ENCODE data around the gene HNMT.
"Not testable (repeated sequence)": the region's sequence is repeated elsewhere in the genome, so short reads cannot be mapped to it uniquely, and the experiment has no call there.

HNMT gene

DNA sequence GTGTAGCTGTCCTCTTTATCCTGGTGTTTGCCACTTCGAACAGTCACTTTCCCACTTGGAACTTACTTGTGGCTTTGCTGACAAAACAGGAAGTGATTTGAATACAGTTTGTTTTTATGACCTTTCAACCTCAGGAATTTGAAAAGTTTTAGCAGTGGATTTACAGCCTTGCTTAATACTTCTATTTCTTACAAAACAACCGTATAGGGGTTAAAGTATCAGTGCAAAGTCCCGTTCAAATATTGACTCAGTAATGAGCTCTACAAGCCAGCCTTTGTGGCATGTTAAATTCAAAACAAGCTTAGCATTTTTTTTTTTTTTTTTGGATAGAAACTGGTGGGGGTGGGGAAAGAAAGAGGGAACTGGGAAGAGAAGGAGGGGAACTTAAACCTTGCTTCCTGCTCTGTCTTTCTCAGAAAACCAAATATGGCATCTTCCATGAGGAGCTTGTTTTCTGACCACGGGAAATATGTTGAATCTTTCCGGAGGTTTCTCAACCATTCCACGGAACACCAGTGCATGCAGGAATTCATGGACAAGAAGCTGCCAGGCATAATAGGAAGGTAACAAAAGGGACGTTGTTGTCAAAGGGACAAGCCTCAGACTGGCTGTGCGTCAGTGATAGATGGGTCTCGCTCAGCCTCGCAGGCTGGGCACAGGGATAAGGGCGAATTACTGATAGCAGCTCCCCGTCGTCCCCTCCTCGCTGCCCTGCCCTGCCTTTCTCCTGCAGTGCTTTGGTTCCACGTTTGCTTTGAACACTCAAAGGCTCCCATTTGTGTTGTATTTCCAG lies at the start of gene HNMT:
HNMT (plus strand) TSS at position 408 of the 793 bp plus-strand sequence; CDS start at position 427, 19 bp downstream.
- no peak for DNase-seq

DNA sequence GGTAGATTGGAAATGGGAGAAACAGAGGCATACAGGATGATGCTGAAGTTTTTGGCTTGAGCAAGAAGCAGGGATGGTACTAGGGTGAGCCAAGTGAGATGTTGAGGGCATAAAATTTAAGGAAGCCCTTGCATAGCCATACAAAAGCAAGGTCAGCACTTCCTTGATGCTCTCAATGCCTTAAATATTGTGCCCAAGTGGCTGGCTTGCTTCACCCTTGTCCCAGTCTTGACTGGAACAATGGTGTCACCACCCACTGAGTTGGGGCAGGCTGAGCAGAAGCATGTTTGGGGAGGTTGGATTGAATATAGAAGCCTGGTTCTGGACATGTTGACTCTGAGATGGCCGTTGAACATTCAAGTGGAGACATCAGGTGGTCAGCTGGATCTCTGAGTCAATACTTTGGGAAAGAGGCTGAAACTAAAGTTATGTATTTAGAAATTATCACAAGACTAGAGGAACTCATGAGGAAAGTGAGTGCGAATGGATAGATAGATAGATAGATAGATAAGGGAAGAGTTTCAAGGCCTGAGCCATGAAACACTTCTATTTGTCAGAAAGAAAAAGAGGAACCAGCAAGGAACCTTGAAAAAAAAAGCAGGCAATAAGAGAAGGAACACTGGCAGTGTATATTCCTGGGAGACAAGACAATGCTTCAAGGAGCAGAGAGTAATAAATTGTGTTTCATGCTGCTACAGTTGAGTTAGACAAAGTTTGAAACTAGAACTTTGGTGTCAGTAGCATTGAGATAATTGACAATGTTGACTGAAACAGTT lies 43.0 kb upstream of the HNMT start:
- no peak for DNase-seq

DNA sequence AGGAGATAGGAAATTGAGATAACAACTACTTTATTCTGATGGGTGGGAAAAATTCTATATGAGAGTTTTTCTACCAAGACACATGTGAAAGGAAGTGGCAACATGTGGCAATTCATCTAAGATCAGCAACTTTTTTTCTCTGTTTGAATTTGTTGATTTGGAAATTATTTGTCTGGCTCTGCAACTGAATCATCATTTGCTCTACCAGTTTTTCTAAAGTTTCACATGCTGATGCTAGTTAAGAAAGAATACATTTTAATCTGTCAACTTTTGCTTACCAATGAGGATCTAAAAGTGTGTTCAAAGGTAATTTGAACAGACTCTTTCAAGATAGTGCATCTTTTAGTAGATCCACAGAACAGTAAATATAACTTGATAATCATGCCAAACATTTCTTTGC lies 42.1 kb upstream of the HNMT start:
- DNase-seq: not testable (repeated sequence)

DNA sequence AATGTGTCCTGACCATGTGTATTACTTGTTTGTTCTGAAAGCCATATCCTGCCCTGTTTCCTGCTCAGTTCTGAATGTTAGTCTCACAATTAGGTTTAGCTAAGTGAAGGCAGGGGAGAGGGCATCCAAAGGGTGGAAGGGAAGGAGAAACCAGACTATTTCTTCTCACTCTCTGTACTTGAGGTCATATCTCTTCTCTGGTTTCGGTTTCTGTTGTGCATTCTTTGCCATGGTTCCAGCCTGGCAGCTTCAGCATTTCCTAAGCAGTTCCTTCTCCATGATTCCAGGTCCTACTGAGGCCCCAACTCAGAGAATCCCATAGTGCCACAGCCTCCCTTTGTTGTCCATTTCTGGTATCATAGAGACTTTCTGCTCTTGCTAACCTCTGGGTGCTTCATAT lies 40.3 kb upstream of the HNMT start:
- no peak for DNase-seq

DNA sequence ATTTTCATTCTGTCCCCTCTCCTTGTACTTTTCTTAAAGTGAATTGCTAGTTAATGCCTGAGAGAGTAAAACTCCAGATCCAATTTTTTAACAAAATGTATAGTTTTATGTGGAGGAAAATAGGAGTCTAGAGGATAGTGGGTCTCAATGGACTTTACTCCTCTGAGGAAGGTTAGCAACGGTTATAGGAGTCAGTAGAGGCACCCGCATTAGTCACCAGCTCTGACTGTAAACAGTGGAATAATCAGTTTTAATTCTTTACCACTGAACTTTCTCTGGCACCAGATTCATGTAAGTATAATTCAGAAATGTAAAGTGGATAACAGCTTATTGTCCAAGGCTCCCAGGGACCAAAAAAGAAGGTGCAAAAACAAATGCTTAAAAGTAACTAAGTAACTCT lies 38.7 kb upstream of the HNMT start:
- DNase-seq: no peak

DNA sequence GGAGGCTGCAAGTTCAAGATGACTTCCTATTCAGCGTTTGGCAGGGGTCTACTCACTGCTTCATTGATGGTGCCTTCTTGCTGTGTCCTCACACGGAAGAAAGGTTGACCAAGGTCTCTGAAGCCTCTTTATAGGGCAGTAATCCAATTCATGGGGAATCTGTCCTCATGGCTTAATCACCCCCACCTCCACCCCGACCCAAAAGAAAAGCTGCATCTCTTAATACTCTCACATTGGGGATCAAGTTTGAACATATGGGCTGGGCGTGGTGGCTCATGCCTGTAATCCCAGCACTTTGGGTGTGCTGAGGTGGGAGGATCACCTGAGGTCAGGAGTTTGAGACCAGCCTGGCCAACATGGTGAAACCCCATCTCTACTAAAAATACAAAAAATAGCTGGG lies 36.4 kb upstream of the HNMT start:
- no peak for DNase-seq

DNA sequence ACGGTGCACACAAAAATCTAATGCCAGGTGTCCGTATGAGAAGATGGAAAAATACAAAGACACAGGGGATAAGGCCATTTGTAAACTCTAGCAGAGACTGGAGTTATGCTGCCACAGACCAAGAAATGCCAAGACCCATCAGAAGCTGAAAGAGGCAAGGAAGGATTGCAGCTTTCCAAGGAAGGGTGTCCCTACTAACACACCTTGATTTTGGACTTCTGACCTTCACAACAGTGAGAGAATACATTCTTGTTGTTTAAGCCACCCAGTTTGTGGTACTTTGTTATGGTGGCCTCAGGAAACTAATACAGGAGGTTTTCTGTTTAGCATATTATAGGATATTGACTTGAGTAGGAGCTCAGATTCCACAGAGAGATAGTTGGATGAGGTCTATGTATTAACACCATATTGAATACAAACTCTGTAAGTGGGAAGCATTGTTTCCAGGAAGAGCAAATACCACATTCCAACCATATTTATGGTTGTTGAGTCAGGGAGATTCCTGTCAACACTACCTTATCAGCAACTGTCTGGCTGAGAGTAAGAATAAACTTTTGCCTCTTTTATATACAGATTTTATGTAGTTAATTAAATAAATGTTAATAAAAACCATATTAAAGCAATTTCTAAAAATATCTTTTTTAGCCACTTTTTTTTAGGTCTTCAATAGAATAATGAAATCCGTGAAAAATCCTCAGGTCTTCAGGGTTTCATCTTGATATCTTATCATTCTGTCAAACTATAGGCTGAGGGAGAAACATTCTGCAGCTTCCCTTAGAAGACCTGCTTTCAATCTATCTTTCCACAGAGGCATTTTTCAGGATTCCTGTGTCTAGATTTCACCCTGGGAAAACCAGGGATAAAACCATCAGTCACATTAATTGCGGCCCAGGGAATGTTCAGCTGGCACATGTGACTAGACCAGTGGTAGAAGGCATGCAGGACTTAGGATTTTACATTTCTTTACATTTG lies 35.4 kb upstream of the HNMT start:
- no peak for DNase-seq

DNA sequence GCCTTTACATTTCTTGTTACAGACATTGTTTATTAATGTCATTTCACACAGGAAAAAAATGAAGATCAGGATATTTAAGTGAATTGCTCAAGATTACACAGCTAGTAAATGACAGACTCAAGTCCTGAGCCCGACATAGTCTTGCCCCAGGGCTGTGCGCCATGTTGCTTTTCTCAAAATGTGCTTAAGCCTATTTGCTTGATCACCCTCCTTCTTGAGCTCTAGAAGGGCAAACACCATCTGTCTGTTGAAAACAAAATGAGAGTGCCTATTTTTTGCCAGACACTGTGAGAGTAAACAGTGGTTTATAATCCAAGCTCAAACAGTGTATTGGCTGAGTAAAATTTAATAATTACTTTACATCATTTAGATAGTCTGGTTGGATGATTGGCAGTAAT lies 34.8 kb upstream of the HNMT start:
- DNase-seq: no peak

DNA sequence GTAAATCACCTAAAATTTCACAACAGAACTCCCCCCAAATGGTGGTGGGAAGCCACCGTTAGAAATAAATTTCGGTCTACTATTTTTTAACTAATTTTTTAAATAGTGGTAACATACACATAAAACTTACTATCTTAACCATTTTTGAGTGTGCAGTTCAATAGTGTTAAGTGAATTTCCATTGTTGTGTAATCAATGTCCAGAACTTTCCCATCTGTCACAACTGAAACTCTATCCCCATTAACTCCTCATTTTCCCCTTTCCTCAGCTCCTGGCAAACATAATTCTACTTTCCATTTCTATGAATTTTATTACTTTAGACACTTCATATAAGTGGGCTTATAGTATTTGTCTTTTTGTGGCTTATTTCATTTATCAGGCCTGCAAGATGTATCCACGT lies 34.1 kb upstream of the HNMT start:
- DNase-seq: no peak

DNA sequence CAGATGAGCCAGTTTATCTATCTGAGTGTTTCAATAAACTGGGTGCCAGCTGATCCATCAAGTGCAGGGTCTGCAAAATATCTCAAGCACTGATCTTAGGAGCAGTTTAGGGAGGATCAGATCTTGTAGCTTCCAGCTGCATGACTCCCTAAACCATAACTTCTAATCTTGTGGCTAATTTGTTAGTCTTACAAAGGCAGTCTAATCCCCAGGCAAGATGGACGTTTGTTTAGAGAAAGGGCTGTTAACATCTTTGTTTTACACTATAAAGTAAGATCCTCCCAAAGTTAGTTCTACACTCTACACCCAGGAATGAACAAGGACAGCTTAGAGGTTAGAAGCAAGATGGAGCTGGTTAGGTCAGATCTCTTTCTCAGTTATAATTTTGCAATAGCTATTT lies 28.7 kb upstream of the HNMT start:
- DNase-seq: no peak

DNA sequence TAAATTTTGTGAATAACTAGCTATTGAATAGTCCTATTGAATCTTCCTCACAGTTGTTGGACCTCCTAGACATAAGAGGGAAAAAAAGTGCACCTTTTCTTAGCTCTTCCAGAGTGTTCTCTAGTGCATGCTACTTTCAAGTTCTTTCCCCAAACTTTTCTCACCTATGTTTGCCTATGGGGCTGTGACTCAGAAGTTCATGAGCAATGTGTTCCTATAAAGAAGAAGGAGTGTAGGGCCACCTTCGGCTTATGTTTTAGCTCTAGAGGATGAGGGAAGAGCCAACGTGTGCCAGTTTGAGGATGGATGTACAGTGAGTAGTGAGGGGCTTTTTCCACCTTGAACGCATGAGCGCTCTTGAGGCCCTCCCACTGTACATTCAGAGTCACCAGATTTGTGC lies 27.0 kb upstream of the HNMT start:
- no peak for DNase-seq

DNA sequence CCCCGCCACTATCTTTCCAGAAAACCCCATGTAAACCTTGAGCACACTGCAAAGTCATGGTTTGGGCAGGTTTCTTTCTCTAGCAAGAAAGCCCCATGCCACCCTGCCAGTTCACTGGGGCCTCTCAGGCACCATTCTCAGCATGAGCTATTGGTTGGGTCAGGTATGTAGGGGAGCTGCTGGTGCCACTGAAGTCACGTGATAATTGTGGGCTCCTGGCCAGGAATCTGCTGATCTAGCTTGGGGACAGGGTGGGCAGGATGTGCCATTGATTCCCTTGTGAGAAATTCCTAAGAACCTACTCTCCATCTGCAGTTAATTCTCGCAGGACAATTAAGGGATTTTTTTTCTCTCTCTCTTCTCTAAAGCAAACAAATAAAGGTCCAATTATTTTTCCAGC lies 26.5 kb upstream of the HNMT start:
- no peak for DNase-seq

DNA sequence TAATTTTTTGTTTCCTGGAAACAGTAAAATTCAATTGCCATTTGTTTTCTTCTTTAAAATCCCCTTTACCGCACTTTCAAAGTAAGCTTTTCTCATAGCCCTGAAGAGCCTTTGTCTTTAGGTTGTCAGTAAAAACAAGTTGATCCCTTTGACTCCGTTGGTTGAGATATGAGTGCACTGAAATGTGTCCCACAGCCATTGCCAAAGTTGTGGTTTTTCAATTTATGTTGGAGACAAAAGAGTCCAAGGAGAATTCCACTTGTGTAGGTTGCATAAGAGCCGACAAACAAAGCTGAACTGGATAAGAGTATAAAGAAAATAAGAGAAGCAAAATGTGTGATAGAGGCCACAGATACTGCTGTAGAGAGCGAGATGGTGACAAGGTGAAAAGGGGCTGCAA lies 26.1 kb upstream of the HNMT start:
- DNase-seq: no peak

DNA sequence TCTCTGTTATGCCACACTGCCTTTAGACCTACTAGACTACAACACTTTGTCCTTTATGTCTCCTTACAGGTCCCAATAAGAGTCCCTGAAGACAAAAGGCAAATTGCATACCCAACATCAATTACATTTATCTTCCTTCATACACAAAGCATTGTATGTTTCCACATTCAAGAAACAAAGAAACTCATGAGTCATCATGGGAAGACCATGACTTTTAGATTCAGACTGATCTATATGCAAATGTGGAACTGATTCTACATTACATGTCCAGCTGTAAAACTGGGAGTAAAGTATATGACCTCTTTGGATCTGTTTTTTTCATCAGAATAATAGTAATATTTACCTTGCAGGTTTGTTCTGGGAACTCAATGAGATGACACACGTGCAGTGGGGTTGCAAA lies 25.2 kb upstream of the HNMT start:
- DNase-seq: no peak

DNA sequence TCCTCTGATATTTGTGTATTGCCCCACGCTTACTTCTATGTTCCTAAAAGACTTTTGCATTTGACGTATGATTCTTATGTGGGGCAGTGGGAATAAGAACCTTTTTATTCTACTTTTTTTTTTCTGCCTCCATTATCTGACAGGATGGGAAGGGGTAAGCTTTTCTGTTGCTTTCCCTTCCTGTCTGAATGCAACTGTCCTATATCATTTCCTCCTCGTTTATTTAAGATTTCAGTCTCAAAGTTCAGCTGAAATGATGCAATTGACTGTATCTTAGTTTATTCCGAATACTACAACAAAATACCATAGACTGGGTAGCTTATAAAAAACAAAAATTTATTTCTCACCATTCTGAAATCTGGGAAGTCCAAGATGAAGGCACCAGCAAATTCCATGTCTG lies 24.1 kb upstream of the HNMT start:
- DNase-seq: no peak

DNA sequence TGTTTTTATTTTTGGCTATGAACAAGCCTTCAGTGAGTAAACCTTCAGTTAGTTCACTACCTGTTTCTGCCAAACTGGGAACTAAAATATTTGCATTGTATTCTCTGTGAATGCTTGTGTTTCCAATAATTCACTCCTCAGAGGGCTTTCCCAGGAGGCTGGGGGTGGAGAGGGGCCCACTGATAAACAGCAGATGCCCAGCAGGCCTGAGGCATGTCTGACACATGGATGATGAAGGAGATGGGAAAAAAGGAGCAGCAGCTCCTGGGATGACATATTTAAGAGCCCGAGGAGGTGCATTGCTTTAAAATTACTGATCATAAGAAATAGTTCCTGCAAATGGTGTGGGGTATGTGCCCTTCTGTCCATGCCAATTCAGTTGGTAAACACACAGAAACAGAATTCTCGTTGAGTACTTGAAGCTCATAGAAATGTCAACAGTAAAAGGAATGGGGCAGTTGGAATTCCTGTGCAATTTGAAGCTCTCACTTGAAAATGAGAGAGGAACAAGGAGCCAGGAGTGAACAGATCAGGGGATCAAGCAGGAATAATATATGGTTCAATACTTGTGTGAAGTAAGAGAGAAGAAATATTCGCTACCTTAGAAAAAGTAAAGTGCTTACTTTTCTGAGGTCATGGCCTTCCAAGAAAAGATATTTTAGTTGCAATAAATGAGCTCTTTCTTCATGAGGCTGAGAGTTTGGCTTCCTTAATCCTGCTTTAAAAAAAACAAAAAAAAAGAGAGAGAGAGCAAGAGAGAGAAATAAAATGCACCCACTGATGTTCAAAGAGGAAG lies 22.0 kb upstream of the HNMT start:
- no peak for DNase-seq

DNA sequence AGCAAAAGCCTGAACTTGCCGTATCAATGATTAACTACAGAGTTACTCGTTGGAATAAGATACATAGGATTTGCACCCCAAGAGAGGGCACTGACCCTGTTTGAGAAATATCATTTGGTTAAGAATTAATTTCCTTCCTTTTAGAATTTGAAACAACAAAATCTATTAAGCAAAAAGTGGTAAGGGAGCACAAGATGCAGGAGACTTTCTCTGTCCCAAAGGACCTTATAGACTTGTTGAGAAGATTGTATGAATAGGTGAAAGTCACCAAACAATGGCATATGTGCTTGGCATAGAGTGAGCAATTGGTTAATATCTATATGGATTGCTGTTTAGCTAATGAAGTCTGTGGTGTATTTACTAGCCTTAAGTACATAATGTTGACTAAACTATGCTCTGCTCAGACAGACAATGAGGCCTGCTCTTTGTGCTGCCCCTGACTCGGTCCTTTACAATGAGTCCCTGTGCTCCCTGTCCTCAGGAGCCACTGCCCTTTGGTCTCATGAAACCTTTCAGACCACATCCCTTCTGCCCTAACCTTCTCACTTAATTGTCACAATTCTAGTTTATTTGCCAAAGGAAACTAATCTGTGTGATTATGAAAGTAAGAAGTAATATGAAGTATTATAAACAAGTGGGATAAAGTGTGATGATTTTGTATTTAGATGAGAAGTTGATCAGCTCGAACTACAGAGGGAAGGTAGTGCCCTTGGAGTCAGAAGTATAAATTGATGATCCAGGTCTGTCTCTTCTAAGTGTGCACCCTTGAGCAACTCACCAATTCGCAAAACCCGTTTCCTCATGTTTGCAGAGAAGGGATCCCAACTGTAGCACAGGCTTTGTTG lies 21.2 kb upstream of the HNMT start:
- no peak for DNase-seq

DNA sequence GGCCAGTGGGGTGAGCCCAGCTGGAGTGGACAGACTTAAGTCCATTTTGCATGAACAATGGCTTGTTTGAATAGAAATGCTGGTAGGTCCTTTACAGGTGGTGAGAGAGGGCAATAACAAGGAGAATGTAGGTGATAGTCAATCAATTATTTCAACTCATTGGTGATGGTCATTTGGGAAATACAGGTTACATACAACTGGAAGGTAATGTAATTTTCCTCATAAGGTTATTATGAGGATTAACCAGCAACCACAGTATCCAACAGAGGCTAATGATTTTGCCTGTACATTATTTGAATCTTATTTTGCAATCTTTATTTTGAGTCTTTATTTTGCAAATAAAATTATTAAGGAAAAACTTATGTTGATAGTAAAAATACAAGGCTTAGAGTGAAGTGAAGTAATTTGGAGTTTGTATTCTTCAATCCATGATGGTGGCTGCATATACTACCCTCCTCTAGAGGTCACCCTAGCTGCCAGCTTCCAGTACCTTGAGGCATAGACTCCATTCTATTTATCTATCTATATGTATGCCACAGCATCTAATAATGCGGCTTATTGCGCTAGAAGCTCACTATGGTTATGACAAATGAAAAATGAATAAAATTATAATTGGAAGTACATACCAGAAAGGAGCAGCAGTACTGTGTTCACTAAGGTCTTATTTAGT lies 20.5 kb upstream of the HNMT start:
- no peak for DNase-seq

DNA sequence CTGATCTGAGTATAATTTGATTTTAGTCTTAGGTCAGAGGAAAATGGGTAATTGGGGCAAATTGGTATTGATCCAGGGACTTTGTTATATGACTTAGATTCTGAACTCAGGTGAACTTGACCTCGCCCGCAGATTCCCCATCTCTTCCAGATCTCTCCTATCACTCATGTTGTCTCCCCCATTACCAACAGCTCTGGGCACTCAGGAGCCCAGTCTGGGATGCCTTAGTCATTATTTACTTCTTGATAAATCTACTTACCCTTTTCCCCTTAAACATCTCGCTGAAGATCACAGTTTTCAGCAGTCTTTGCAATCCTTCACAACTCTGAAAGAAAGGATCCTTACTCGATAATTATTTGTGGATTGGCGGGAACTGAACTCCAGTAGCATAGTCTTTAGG lies 19.6 kb upstream of the HNMT start:
- no peak for DNase-seq

DNA sequence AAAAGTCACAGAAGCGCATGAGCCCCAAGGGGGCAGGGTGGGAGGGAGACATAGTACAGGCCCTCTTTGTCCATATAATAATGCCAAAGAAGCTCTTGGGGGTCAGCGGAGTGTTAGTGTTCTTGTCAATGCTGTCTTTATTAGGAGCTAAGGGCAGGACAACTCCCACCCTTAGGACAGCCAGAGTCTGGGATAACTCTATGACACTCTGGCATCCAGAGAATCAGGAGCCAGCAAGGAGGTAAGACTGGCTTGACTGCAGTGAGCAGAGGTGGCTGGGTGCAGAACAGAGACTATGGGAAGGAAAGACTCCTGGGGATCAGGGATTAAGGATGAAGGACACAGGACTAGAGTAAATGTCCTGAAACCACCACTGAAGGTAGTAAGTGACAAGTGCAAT lies 19.0 kb upstream of the HNMT start:
- DNase-seq: no peak

DNA sequence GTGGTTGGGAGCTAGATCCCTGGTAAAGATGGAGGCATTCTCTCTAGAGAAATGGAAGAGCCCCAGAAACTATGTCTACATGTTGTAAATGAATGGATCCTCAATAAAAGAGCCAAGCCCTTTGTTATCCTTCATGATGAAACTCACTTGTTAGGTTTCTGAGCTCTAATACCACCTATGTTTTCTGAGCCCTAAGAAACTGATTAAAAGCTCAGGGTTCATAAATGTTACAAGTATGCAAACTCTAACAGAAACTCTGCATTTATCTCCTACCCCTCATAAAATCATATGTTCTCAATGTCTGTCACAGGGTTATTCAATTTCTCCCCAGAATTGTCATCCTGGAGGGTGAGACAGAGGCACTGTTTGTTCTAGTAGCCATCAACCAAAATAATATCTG lies 18.0 kb upstream of the HNMT start:
- no peak for DNase-seq

All from activated CD4-positive, alpha-beta T cell treated with anti-CD3 and anti-CD28 coated beads, Interleukin-2, amount 50 U/mL, for 1 hour (primary cell).